HG03025 (cell line): ENCODE results near the gene AIG1.
"Not testable (repeated sequence)": the region's sequence is repeated elsewhere in the genome, so short reads cannot be mapped to it uniquely, and the experiment has no call there.

Experiments
- ATAC-seq: cut with Tn5 transposase; IDR thresholded peaks from one replicate; pipeline ENCODE4 v1.9.1; 2021; ENCODE audit warnings: mild to moderate bottlenecking, moderate library complexity; ENCODE audit not compliant: unreplicated experiment, low FRiP score

The AIG1 gene

DNA sequence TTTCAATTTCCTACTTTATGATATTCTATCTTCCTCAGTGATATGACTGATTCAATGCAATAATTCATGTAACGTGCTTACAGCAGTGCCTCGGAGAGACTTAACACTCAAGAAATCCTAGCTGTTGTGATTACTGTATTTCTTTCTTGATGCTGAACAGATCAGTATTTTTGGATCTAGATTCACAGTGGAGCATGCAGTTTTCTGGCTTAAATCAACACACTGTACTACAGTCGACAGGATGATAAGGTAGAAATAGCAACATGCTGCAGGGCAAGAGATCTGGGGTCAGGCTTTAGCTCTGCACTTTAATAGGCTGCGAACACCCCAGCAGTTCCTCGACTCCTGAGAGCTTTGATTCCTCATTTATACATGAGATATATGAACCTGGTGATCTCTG is 161.0 kb downstream of the AIG1 start:
- no peak for ATAC-seq

DNA sequence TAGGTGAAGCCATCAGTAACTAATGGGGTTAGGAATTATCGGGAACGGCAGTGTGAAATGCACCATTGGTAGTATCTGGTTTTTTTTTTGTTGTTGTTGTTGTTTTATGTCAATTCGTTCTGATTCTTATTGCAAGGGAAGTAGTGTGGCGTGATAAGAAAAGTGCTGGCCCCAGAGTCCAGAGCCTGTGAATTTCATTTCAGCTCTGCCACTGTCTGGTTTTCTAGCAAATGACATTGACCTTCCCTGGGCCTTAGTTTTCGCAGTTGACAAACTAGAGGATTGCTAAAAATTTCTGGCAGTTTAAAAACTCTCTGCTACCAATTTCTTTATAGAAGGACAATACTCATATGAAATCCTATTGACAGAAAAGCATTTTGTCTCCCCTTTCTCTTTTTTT is 161.6 kb downstream of the AIG1 start:
- ATAC-seq = no peak

DNA sequence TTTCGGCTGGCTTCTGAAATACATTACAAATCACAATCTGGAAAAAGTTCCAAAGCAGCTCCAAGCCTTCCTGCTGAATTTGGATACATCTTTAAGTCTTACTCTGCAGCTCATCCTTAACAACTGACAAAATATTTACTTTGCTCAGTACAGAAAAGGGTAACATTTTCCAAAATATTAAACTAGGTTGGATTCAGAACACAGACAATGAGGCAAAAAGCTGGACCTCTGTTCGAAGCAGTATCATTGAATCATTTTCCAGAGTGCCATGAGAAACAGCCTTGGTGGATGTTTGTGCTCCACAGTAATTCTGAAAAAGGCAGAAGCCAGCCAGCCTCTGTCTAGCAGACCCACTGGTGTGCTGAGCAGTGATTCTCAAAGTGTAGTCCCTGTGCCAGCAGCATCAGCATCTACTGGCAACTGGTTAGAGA is 162.1 kb downstream of the AIG1 start:
- ATAC-seq = no peak

DNA sequence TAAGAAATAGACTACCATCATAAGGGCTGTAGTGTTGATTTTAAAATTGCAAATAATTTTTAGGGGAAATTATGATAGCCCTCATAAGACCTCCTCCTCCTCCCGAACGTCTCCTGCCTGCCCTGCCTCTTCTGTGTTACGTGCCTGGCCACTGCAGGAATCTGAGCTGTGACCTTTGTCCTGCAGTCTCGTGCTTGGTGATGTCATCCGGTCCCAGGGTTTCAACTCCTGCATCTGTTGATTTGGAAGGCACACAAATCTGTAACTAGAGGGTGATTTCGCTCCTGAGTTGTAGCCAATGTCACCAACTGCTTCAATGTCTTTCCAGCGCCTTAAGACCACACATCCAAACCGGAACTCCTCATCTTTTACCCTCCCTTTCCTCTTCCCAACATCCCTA is 163.2 kb downstream of the AIG1 start:
- no peak for ATAC-seq

DNA sequence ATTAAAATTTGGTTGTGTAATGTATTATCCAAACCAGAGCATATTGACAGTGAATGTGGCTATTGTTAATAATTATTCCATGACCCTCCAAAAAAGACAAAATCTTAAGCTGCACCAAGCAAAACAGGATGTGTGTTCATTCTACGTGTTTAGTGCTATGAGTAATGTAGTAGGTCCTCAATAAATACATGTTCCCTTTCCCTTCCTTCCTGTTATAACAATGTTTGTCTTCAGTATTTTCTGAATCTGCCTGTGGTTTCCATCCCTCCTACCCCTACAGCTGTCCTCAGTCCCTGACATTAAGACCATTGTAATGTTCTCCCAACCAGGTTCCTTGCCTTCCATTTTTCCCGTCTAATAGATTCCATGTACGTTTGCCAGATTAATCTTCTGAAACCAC is 163.8 kb downstream of the AIG1 start:
- ATAC-seq = no peak

DNA sequence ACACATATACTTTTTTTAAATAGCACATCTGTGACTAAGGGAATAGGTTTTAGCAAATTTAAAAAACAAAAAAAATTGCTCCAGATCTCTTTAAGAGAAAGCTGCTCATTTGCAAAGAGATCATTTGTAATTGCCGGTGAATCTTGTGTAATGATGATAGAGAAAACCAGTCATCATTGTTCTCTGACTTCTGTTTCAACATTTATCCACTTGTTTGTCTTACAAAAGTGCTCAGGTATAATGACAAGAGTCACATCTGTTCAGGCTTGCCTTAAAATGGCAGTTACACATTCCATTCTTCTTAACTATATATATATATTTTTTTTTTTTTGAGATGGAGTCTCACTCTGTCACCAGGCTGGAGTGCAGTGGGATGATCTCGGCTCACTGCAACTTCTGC is 165.2 kb downstream of the AIG1 start:
- no peak for ATAC-seq

DNA sequence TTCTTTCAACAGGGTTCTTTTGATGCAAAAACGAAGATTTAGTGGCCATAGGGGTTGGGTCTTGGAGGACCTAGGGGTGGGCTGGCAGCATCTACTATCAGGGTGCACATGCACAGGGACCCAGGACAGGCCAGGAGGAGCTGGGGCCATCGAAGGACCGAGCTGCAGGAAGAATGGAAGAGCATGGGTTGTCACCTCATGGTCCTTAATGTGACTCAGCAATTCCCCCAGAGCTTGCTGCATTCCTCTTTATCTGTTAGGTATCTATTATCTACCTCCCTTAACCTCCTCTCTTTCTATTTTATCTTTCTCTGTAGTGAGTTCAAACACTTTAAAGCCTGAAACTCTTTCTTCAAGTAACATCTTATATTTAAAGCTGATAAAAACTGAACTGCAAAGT is 167.0 kb downstream of the AIG1 start:
- ATAC-seq = no peak

DNA sequence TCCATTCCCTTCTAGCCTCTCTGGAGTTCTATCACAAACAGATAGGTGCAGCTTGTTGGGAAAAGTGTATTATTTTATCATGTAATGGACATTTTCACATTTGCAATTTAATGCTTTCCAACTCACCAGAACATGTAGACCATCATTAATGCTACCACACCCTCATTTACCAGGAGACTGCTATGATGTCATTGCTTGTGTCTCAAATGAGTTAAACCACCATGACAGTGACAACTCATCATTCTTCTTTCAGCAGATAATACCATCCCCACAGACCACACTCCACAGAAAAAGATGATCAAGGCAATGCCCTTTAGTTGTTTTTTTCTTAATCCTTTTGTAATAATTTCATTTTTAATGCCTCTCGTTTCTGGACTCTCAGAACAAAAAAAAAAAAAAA is 168.7 kb downstream of the AIG1 start:
- ATAC-seq = no peak

DNA sequence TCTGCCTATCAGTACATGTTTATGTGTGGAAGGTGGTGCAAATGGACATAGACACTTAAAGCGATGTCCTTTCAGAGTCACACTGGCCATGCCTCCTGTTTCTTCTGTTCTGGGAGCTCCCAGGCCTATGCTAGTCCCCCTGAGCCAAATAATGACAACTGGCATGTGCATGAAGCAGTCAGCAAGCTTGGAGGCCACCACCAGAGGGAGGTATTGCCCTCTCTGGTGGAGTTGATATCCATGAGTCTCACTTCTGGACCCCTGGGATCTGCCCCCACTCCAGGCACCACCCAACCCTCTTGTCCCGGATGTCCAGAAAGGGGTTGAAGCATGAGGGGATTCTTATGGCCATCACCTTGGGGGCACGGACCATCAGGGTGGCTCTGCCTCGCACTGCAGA is 172.2 kb downstream of the AIG1 start:
- no peak for ATAC-seq

DNA sequence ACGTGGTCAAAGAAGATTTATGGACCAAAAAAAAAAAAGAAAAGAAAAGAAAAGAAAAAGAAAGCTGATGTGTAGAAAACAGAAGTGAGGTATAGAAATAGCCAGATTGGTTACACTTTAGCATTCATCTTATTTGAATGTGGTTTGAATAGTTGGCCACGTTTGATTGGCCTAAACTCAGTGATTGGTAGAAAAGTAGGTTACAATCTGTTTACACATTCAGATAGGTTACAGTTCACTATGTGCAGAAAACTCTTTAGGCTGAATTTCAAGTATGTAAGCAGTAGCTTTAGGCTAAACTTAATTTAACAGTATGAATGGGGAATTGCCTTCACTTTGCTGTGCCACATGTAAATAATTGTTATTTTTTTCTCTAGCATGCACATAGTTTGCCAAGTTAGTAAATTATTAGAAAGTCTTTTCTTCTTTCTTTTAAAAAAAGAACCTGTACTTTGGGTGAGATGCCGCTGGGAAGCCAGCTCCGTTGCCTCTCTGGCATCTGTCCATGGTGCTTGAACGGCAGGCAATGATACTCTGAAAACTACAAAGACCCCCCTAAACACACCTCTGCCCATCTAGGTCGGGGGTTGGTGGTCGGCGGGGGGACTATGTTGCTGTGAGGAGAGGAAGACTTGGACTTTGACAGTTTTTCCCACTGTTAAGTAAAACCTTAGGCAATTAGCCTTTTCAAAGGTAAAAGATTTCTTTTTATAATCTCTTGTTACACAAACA is 173.0 kb downstream of the AIG1 start:
- ATAC-seq = no peak

DNA sequence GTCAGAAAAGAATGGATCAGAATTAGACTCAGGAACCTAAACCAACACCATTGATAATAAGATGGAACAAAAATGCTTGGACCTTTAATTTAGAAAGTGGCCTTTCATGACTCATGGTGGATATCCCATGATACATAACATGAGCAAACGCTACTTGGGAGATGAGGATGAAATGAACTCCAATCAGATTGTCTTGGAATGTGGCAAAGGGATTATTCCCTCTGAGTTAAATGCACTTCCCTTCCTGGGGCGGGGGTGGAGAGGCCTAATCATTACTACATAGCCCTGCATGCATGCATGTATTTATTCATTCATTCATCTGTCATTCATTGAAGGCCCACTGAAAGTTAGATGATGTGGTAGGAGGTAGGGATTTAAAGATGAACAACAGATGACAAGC is 174.0 kb downstream of the AIG1 start:
- ATAC-seq = no peak

DNA sequence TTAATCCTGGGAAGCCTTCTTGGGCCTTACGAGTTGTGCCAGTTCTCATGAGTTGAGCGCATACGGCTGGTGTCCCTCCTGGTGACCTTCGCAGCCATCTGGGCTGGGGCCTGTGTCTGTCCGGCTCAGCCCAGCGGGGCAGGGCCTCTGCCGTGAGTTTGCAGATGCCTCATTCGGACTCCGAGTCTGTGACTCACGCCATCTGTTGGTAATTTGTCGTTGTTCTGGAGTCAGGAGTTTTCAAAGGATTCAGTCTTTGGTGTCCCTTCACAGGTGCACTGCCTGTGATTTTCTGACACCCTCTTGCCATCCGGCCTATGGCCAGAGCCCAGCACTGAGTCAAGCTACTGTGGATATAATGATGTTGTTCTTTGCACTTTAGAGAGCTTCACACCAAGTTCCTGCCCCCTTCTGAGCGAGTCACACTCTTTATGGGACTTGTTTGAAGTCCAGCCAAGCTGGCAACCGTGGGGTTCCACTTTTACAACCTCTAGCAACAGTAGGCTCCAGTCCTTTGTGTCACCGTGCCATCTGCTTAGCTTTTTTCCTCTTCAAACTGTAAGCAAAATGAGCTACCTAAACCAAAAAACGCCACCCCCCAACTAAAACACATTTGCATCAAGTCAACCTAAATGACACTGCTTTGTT is 175.6 kb downstream of the AIG1 start:
- ATAC-seq = no peak

DNA sequence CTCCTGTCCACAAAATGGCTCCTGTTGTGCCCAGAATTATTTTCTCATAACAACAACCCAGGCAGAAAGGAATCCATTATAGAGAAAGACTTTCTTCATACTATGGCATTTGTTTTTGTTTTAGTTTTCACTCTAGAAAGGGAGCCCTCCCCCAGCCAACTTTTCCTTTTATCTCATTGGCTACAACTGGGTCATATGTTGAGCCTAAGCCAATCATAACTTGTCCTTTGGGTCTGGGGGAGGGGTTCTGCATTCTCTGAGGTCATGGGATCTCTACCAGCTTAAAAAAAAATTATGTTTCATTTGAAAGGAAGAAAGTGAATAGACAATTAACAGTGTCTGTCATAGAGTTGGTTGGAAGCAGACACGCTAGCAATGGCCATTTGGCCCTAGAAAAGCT is 177.6 kb downstream of the AIG1 start:
- ATAC-seq = no peak

DNA sequence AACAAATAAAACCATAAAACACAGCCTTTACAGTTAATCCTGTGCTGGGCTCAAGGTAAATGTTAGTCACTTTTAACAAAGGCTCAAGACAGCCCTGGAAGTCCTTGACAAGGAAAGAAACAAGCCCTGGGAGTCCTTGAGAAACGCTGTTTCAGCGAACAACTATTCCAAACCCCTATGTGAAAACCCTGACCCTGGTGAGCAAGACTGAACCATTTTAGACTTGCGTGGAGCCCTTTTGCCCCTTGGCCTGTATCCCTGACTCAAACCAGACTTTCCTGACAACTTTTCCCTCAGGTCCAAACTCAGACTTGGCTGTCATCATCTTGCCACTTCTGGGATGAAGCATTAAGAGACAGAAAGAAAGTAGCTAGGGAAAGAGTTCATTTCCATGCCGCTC is 180.4 kb downstream of the AIG1 start:
- no peak for ATAC-seq

DNA sequence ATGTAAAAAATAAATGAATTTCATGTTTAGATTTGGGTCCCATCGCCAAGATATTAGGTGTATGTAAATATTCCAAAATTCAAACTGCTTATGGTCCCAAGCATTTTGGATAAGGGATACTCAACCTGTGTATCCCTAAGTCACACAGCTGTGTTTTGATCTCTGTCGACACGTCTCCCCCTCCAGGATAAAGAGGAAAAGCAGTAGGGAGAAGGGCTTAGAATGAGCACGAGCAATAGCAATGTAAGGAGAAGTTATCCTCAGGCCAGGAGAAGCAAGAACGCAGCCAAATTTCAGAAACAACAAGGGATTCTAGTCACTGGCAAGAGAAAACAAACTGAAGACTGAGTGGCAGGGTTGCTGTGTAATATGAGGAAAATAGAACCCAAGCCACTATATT is 181.2 kb downstream of the AIG1 start:
- ATAC-seq = no peak

DNA sequence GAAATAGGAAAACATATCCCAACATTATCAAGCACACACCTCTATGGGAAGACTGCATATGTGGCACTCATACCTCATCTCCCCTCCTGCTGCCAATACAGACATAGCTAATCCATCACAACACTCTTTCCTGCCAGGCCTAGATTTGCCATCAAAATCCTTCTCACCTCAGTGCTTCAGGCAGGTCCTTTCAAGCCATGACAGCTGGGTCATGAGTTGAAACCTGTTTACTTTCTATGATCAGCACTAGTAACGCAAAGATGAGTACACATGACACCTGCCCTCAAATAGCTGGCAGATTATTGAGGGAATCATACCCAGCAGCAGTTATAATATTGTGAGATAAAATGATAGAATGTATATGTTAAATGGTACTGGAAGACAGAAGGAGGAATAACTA is 183.1 kb downstream of the AIG1 start:
- no peak for ATAC-seq

DNA sequence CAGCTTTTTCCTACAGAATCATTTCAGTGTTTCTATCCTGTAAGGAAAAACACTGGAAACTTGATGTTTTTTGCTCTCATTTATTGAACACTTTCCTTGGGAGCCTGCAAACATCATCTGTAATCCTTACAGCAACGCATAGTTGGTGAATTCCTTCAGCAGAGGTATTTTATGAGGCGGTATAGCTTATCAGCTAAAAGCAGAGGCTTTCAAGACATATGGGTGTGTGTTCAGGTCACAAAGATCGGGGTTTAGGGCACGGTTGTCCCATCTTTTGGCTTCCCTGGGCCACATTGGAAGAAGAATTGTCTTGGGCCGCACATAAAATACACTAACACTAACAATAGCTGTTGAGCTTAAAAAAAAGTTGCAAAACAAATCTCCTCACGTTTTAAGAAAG is 185.0 kb downstream of the AIG1 start:
- ATAC-seq = no peak

DNA sequence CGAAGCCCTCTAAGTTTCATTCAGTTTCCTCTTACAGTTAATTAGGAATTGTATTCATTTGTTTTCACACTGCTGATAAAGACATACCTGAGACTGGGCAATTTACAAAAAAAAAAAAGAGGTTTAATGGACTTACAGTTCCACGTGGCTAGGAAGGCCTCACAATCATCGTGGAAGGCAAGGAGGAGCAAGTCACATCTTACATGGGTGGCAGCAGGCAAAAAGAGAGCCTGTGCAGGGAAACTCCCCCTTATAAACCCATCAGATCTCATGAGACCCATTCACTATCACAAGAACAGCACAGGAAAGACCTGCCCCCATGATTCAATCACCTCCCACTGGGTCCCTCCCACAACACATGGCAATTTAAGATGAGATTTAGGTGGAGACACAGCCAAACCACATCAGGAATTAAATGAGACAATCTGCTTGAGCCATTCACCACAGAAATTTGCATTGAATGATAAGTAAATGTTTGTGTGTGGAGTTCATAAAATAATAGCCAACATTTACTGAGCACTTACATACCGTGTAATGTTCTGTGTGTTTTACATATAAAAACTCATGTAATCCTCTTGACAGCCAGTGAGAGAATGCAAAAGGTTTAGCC is 185.6 kb downstream of the AIG1 start:
- not testable (repeated sequence) for ATAC-seq

DNA sequence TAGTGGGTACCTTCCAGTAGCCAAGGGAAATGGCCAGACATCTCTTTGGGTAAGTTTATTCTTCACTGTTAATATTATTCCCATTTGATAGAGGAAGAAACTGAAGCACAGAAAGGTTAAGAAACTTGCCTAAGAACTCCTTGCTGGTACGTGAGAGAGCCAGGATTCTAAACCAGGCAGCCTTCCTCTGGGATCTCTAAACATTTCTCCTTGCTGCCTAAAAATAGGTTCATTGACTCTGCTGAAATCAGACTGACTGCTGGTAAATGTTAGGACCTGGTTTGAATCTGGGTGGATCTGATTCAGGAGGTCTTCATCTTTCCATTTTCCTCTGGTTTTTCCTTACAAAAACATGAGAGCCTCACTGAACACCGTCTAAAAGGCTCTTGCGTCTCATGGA is 186.9 kb downstream of the AIG1 start:
- no peak for ATAC-seq

DNA sequence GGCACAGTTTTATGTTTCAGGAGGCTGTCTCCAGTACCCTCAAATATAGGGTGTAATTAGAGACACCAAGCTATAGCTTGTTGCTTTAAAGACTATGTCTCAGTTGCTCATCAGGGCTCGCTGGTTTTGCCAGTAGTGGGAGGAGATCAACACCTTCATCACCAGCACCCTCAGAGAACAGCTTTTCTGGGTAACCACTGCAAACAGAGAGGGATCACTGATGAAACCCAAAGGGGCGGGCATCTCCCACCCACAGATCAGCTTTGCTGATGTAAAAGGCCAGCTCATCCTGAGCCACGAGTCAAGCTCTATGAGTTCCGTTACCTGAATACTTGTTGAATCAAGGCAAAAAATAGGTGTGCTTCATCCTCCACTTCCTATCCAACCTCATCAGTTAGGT is 187.7 kb downstream of the AIG1 start:
- ATAC-seq = no peak

DNA sequence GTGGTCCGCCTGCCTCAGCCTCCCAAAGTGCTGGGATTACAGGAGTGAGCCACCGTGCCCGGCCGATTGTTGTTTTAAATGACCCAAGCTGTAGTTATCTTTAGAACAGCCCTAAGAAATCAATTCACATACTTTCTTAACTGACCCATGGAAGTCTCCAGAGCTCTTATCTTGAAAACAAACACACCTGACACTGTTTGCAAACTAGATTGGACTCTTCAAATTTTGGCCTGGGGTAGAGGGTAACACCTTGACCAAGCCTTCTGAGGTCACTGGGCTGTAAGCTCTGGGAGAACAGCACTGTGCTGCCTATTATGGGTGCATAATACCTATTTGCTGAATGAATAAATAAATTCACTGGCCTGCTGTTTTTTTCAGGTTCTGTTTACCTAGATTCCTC is 190.6 kb downstream of the AIG1 start:
- ATAC-seq = no peak

DNA sequence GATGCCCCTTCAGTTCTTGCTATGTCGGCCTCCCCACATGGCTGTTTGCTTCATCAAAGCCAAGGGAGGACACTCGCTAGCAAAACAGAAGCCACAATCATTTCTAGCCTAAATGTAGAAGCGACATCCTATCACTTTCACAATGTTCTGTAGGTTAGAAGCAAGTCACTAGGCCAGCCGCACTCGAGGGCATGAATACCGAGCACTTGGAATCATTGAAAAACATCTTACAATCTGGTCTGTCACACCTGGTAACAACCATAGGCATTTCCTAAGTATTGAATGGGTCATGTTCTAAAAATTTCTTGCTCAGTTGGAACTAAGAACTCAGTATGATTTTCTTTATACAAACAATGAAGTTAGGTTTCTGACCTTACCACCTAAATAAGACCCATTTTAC is 192.3 kb downstream of the AIG1 start:
- ATAC-seq = no peak
